Caki2 (cell line): Measurements from ENCODE around the gene MROH2A. TPM values are rescaled to one million over a fixed set of nuclear protein-coding genes. Genes with fewer than 3 reads are reported as not detected.

ENCODE experiments used
- DNase-seq: peaks from one replicate; pipeline ENCODE4 v3.0.0-alpha.2; 2015; ENCODE audit warnings: low read depth
- in situ Hi-C: cut with HindIII; loops from 2 replicates; pipeline ENCODE4 v1.10.0; 2016; ENCODE audit warnings: low sequenced_read_pairs, low pct_unique_long_range_greater_than_20kb, mixed read lengths
- total RNA-seq: library from RNA; depleted of rRNA; stranded (reverse); fragments of >200 nt; shearing (Covaris generic); gene quantifications from 2 replicates; pipeline ENCODE4 v1.2.3, GENCODE V29; 2014; ENCODE audit warnings: low replicate concordance

MROH2A gene
- total RNA-seq, 1 experiment from 2014 or later: not detected

GRCh38 chr2:233758849-233759248 lies 19.3 kb upstream of the MROH2A start:
- in situ Hi-C loops: no loop called here
- no peak for DNase-seq

GRCh38 chr2:233760043-233760442 lies 18.1 kb upstream of the MROH2A start, which contains the start of gene UGT1A1:
Gene UGT1A1, plus strand, starts transcription at chr2:233760270. Its CDS starts 18 bp downstream, at chr2:233760288.
- DNase-seq: no peak
- in situ Hi-C loops: no loop called here

- no peak for DNase-seq
- in situ Hi-C loops: no loop called here
Measured at GRCh38 chr2:233761040-233761769, 16.9 kb upstream of the MROH2A start.

- in situ Hi-C loops: no loop called here
- no peak for DNase-seq
Measured at GRCh38 chr2:233764264-233764663, 13.9 kb upstream of the MROH2A start.

- no peak for DNase-seq
- in situ Hi-C loops: no loop called here
Measured at GRCh38 chr2:233764761-233765160, 13.4 kb upstream of the MROH2A start.

- DNase-seq: no peak
- in situ Hi-C loops: no loop called here
Measured at GRCh38 chr2:233766416-233766815, 11.7 kb upstream of the MROH2A start.

GRCh38 chr2:233768076-233768475 lies 10.1 kb upstream of the MROH2A start:
- DNase-seq: no peak
- in situ Hi-C loops: no loop called here

- no peak for DNase-seq
- in situ Hi-C loops: no loop called here
Measured at GRCh38 chr2:233769260-233769659, 8.9 kb upstream of the MROH2A start.

- in situ Hi-C loops: no loop called here
Measured at GRCh38 chr2:233772153-233772552, 6.0 kb upstream of the MROH2A start.

GRCh38 chr2:233772583-233772982 lies 5.5 kb upstream of the MROH2A start:
- in situ Hi-C loops: no loop called here
- no peak for DNase-seq

More at GRCh38 chr2:233772153-233772552, 6.0 kb upstream of the MROH2A start:
- DNase-seq: no peak

GRCh38 chr2:233773854-233774253 lies 4.3 kb upstream of the MROH2A start:
- in situ Hi-C loops: no loop called here

GRCh38 chr2:233775414-233775813 lies 2.7 kb upstream of the MROH2A start:
- in situ Hi-C loops: no loop called here
- DNase-seq: peak; percentile 38

More at GRCh38 chr2:233773854-233774253, 4.3 kb upstream of the MROH2A start:
- no peak for DNase-seq

GRCh38 chr2:233779722-233780121 lies 1.6 kb downstream of the MROH2A start:
- in situ Hi-C loops: no loop called here
- DNase-seq: no peak

GRCh38 chr2:233780771-233781170 lies 2.6 kb downstream of the MROH2A start:
- in situ Hi-C loops: no loop called here
- DNase-seq: no peak

- in situ Hi-C loops: no loop called here
- no peak for DNase-seq
Measured at GRCh38 chr2:233789554-233789953, 11.4 kb downstream of the MROH2A start.

- in situ Hi-C loops: no loop called here
- no peak for DNase-seq
Measured at GRCh38 chr2:233791151-233791882, 13.2 kb downstream of the MROH2A start.

- no peak for DNase-seq
Measured at GRCh38 chr2:233791883-233792329, 13.8 kb downstream of the MROH2A start.

GRCh38 chr2:233792720-233793119 lies 14.6 kb downstream of the MROH2A start:
- DNase-seq: no peak
- in situ Hi-C loops: no loop called here

More at GRCh38 chr2:233791883-233792329, 13.8 kb downstream of the MROH2A start:
- in situ Hi-C loops: no loop called here

GRCh38 chr2:233793465-233794127 lies 15.5 kb downstream of the MROH2A start:
- DNase-seq: no peak
- in situ Hi-C loops: no loop called here
